Activated T-helper 17 cell treated with anti-CD3 and anti-CD28 coated beads, Interleukin-2, amount 50 U/mL, for 72 hours (primary cell): ENCODE data around the gene SLX4IP. TPM values are rescaled to one million over a fixed set of nuclear protein-coding genes. Genes with fewer than 3 reads are reported as not detected.
"Not testable (repeated sequence)": the region's sequence is repeated elsewhere in the genome, so short reads cannot be mapped to it uniquely, and the experiment has no call there.

ENCODE experiments used
- ATAC-seq: fragments of 150-1000 bp; cut with Tn5 transposase; replicated peaks from 2 replicates; pipeline ENCODE4 v1.10.0; 2021; ENCODE audit warnings: mild to moderate bottlenecking, moderate library complexity
- H3K27ac Mint-ChIP-seq: one replicate; pipeline ENCODE4 v1.8.0; 2022; ENCODE audit warnings: mixed read lengths
- H3K27me3 Mint-ChIP-seq: one replicate; pipeline ENCODE4 v1.8.0; 2022; ENCODE audit warnings: mixed read lengths
- H3K36me3 Mint-ChIP-seq: one replicate; pipeline ENCODE4 v1.8.0; 2022; ENCODE audit warnings: low read depth, mild to moderate bottlenecking, mixed read lengths
- H3K4me1 Mint-ChIP-seq: one replicate; pipeline ENCODE4 v1.8.0; 2022; ENCODE audit warnings: mixed read lengths
- H3K4me3 Mint-ChIP-seq: one replicate; pipeline ENCODE4 v1.8.0; 2022; ENCODE audit warnings: mild to moderate bottlenecking, mixed read lengths
- H3K9me3 Mint-ChIP-seq: one replicate; pipeline ENCODE4 v1.8.0; 2022; ENCODE audit warnings: mixed read lengths
- total RNA-seq, 2 donors: library from RNA; stranded (reverse); gene quantifications; one replicate each; pipeline ENCODE4 v1.2.3, GENCODE V29; 2022

SLX4IP gene
- total RNA-seq, 2 donors from 2014 or later, result 3.9 to 4.0 TPM

- H3K9me3 Mint-ChIP-seq, result no peaks in the 10 kb centered on the region
- H3K4me3 Mint-ChIP-seq, result no peak overlapping the region
- H3K27ac Mint-ChIP-seq, result no peak overlapping the region
- ATAC-seq, result no peak
- peaks cover 12% of the 10 kb centered on the region for H3K4me1 Mint-ChIP-seq
- H3K36me3 Mint-ChIP-seq, result peaks cover 23% of the 10 kb centered on the region
- no peaks in the 10 kb centered on the region for H3K27me3 Mint-ChIP-seq
Observed at GRCh38 chr20:10576411-10577090, 141.4 kb downstream of the SLX4IP start.

GRCh38 chr20:10577648-10578047, 142.5 kb downstream of the SLX4IP start:
- H3K27ac Mint-ChIP-seq, result no peak overlapping the region
- no peak overlapping the region for H3K4me3 Mint-ChIP-seq
- peaks cover 10% of the 10 kb centered on the region for H3K4me1 Mint-ChIP-seq
- H3K27me3 Mint-ChIP-seq, result no peaks in the 10 kb centered on the region
- H3K36me3 Mint-ChIP-seq, result peaks cover 25% of the 10 kb centered on the region
- H3K9me3 Mint-ChIP-seq, result no peaks in the 10 kb centered on the region
- no peak for ATAC-seq

- H3K36me3 Mint-ChIP-seq, result peaks cover 19% of the 10 kb centered on the region
- peak overlapping the region; percentile 33 for H3K27ac Mint-ChIP-seq
- H3K4me3 Mint-ChIP-seq, result no peak overlapping the region
- peaks cover 10% of the 10 kb centered on the region for H3K4me1 Mint-ChIP-seq
- peak; percentile 84 for ATAC-seq
- no peaks in the 10 kb centered on the region for H3K9me3 Mint-ChIP-seq
- H3K27me3 Mint-ChIP-seq, result no peaks in the 10 kb centered on the region
Observed at GRCh38 chr20:10578607-10579006, 143.5 kb downstream of the SLX4IP start.

- peaks cover 12% of the 10 kb centered on the region for H3K36me3 Mint-ChIP-seq
- no peaks in the 10 kb centered on the region for H3K27me3 Mint-ChIP-seq
- ATAC-seq, result no peak
- no peaks in the 10 kb centered on the region for H3K9me3 Mint-ChIP-seq
- no peak overlapping the region for H3K4me3 Mint-ChIP-seq
- no peak overlapping the region for H3K27ac Mint-ChIP-seq
- H3K4me1 Mint-ChIP-seq, result peaks cover 10% of the 10 kb centered on the region
Observed at GRCh38 chr20:10579942-10580341, 144.8 kb downstream of the SLX4IP start.

GRCh38 chr20:10580700-10581099, 145.6 kb downstream of the SLX4IP start:
- H3K27ac Mint-ChIP-seq, result no peak overlapping the region
- H3K4me3 Mint-ChIP-seq, result no peak overlapping the region
- peaks cover 10% of the 10 kb centered on the region for H3K4me1 Mint-ChIP-seq
- no peak for ATAC-seq
- no peaks in the 10 kb centered on the region for H3K27me3 Mint-ChIP-seq
- H3K36me3 Mint-ChIP-seq, result peaks cover 12% of the 10 kb centered on the region
- no peaks in the 10 kb centered on the region for H3K9me3 Mint-ChIP-seq

GRCh38 chr20:10581823-10582222, 146.7 kb downstream of the SLX4IP start:
- no peak overlapping the region for H3K27ac Mint-ChIP-seq
- peaks cover 10% of the 10 kb centered on the region for H3K4me1 Mint-ChIP-seq
- H3K27me3 Mint-ChIP-seq, result no peaks in the 10 kb centered on the region

GRCh38 chr20:10584371-10584770, 149.3 kb downstream of the SLX4IP start:
- H3K4me1 Mint-ChIP-seq, result no peaks in the 10 kb centered on the region
- H3K36me3 Mint-ChIP-seq, result peaks cover 12% of the 10 kb centered on the region
- H3K27me3 Mint-ChIP-seq, result no peaks in the 10 kb centered on the region
- no peaks in the 10 kb centered on the region for H3K9me3 Mint-ChIP-seq
- ATAC-seq, result no peak
- H3K27ac Mint-ChIP-seq, result no peak overlapping the region
- no peak overlapping the region for H3K4me3 Mint-ChIP-seq

More at GRCh38 chr20:10581823-10582222, 146.7 kb downstream of the SLX4IP start:
- no peak for ATAC-seq
- no peak overlapping the region for H3K4me3 Mint-ChIP-seq
- H3K36me3 Mint-ChIP-seq, result peaks cover 12% of the 10 kb centered on the region
- no peaks in the 10 kb centered on the region for H3K9me3 Mint-ChIP-seq

- Mint-ChIP-seq H3K36me3 (peaks cover 12% of the 10 kb centered on the region), H3K9me3 (no peaks in the 10 kb centered on the region)
Observed at GRCh38 chr20:10585308-10585707, 150.2 kb downstream of the SLX4IP start.

GRCh38 chr20:10586296-10586695, 151.2 kb downstream of the SLX4IP start:
- Mint-ChIP-seq H3K4me1 (no peaks in the 10 kb centered on the region), H3K36me3 (peaks cover 6% of the 10 kb centered on the region), H3K4me3 (no peak overlapping the region), H3K27me3 (no peaks in the 10 kb centered on the region), H3K27ac (no peak overlapping the region), H3K9me3 (no peaks in the 10 kb centered on the region)
- no peak for ATAC-seq

More at GRCh38 chr20:10585308-10585707, 150.2 kb downstream of the SLX4IP start:
- Mint-ChIP-seq H3K4me3 (no peak overlapping the region), H3K4me1 (no peaks in the 10 kb centered on the region), H3K27ac (no peak overlapping the region), H3K27me3 (no peaks in the 10 kb centered on the region)
- no peak for ATAC-seq

- H3K4me1 Mint-ChIP-seq, result not testable (repeated sequence)
Observed at GRCh38 chr20:10590446-10590845, 155.3 kb downstream of the SLX4IP start.

GRCh38 chr20:10590950-10591671, 156.0 kb downstream of the SLX4IP start:
- no peaks in the 10 kb centered on the region for H3K27me3 Mint-ChIP-seq
- ATAC-seq, result no peak
- H3K9me3 Mint-ChIP-seq, result no peaks in the 10 kb centered on the region
- no peaks in the 10 kb centered on the region for H3K36me3 Mint-ChIP-seq
- no peak overlapping the region for H3K27ac Mint-ChIP-seq
- no peak overlapping the region for H3K4me3 Mint-ChIP-seq
- peaks cover 5% of the 10 kb centered on the region for H3K4me1 Mint-ChIP-seq

More at GRCh38 chr20:10590446-10590845, 155.3 kb downstream of the SLX4IP start:
- H3K27me3 Mint-ChIP-seq, H3K36me3 Mint-ChIP-seq, ATAC-seq, H3K4me3 Mint-ChIP-seq, H3K27ac Mint-ChIP-seq, H3K9me3 Mint-ChIP-seq: not testable (repeated sequence)

GRCh38 chr20:10591946-10592521, 156.9 kb downstream of the SLX4IP start:
- ATAC-seq, result no peak
- Mint-ChIP-seq H3K36me3 (no peaks in the 10 kb centered on the region), H3K27me3 (no peaks in the 10 kb centered on the region), H3K4me3 (no peak overlapping the region), H3K27ac (no peak overlapping the region), H3K4me1 (peaks cover 5% of the 10 kb centered on the region), H3K9me3 (no peaks in the 10 kb centered on the region)

GRCh38 chr20:10594296-10594868, 159.3 kb downstream of the SLX4IP start:
- Mint-ChIP-seq H3K9me3 (no peaks in the 10 kb centered on the region), H3K27me3 (no peaks in the 10 kb centered on the region), H3K36me3 (peaks cover 10% of the 10 kb centered on the region), H3K4me3 (no peak overlapping the region), H3K4me1 (peaks cover 14% of the 10 kb centered on the region), H3K27ac (no peak overlapping the region)
- ATAC-seq, result no peak

GRCh38 chr20:10595266-10595665, 160.2 kb downstream of the SLX4IP start:
- Mint-ChIP-seq H3K27me3 (no peaks in the 10 kb centered on the region), H3K4me3 (no peak overlapping the region), H3K9me3 (no peaks in the 10 kb centered on the region), H3K27ac (no peak overlapping the region), H3K36me3 (peaks cover 16% of the 10 kb centered on the region), H3K4me1 (peaks cover 14% of the 10 kb centered on the region)
- no peak for ATAC-seq
